NCI-H1417 treated with DMSO at 0.1 percent for 48 hours (cell line): ENCODE measurements around the gene CRABP2.
A peak's percentile ranks its signal among the peaks of the same experiment; 100 is the strongest.

Source experiments
- DNase-seq: peaks from one replicate; lab custom pipeline; 2025; lab: John Stamatoyannopoulos, UW

The CRABP2 gene

GRCh38 chr1:156705321-156705917, at the start of gene CRABP2:
Gene CRABP2 (minus strand): TSS chr1:156705583. CDS start chr1:156705446, 137 bp downstream.
- DNase-seq: no peak

GRCh38 chr1:156754219-156754618, 48.8 kb upstream of the CRABP2 start:
- DNase-seq: no peak

- no peak for DNase-seq
Observed at GRCh38 chr1:156752843-156753482, 47.6 kb upstream of the CRABP2 start.

GRCh38 chr1:156751757-156752481, 46.5 kb upstream of the CRABP2 start:
- peak; percentile 42 for DNase-seq

GRCh38 chr1:156751451-156751756, 46.0 kb upstream of the CRABP2 start, which contains the start of gene HDGF:
Gene HDGF (minus strand): TSS chr1:156751675. CDS start chr1:156751429, 246 bp downstream.
- DNase-seq: no peak

- no peak for DNase-seq
Observed at GRCh38 chr1:156750711-156751450, 45.5 kb upstream of the CRABP2 start.

- DNase-seq: no peak
Observed at GRCh38 chr1:156750191-156750672, 44.8 kb upstream of the CRABP2 start.

- DNase-seq: no peak
Observed at GRCh38 chr1:156749419-156750118, 44.2 kb upstream of the CRABP2 start.

- DNase-seq: no peak
Observed at GRCh38 chr1:156748670-156749418, 43.5 kb upstream of the CRABP2 start.

GRCh38 chr1:156747742-156748669, 42.6 kb upstream of the CRABP2 start:
- DNase-seq: no peak

GRCh38 chr1:156746728-156747631, 41.6 kb upstream of the CRABP2 start:
- DNase-seq: peak; percentile 53

- no peak for DNase-seq
Observed at GRCh38 chr1:156746406-156746727, 41.0 kb upstream of the CRABP2 start.

GRCh38 chr1:156745881-156746280, 40.5 kb upstream of the CRABP2 start:
- DNase-seq: no peak

GRCh38 chr1:156744786-156745419, 39.5 kb upstream of the CRABP2 start:
- DNase-seq: no peak

GRCh38 chr1:156744344-156744743, 39.0 kb upstream of the CRABP2 start:
- DNase-seq: no peak

- no peak for DNase-seq
Observed at GRCh38 chr1:156743367-156744302, 38.3 kb upstream of the CRABP2 start.

GRCh38 chr1:156742801-156743200, 37.4 kb upstream of the CRABP2 start:
- DNase-seq: no peak
